WI38 (cell line): ENCODE results near the gene HOPX.
"Not testable (repeated sequence)": the region's sequence is repeated elsewhere in the genome, so short reads cannot be mapped to it uniquely, and the experiment has no call there.

Experiments used
- H3K4me3 ChIP-seq: 2 replicates; pipeline ENCODE4 v1.5.1; 2011; ENCODE audit warnings: low read depth, mild to moderate bottlenecking, control low read depth, low read length
- TF ChIP-seq, protein P1 (sequence below): IDR thresholded peaks from 2 replicates; pipeline ENCODE4 v1.5.1; 2012; ENCODE audit warnings: low read depth, mild to moderate bottlenecking, control low read depth, low read length

The HOPX gene

DNA sequence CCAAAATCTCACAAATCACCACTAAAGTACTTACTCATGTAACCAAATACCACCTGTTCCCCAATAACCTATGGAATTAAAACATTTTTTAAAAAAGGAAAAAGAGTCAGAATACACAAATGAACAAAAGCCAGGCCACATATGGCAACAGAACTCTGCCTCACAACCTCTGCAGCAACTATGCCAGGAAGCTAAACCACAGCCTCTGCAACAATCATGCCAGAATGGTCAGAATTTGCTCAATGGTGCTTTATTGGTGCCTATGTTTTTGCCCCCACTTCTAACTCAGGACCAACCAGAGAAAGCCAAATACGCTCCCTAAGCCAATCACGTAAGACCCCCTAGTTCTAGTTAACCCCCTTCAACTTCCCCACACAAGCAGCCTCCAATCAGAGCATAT is 69.6 kb downstream of the HOPX start:
- H3K4me3 ChIP-seq, result no peak overlapping the region
- TF ChIP-seq, protein P1, sequence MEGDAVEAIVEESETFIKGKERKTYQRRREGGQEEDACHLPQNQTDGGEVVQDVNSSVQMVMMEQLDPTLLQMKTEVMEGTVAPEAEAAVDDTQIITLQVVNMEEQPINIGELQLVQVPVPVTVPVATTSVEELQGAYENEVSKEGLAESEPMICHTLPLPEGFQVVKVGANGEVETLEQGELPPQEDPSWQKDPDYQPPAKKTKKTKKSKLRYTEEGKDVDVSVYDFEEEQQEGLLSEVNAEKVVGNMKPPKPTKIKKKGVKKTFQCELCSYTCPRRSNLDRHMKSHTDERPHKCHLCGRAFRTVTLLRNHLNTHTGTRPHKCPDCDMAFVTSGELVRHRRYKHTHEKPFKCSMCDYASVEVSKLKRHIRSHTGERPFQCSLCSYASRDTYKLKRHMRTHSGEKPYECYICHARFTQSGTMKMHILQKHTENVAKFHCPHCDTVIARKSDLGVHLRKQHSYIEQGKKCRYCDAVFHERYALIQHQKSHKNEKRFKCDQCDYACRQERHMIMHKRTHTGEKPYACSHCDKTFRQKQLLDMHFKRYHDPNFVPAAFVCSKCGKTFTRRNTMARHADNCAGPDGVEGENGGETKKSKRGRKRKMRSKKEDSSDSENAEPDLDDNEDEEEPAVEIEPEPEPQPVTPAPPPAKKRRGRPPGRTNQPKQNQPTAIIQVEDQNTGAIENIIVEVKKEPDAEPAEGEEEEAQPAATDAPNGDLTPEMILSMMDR, result no peak

DNA sequence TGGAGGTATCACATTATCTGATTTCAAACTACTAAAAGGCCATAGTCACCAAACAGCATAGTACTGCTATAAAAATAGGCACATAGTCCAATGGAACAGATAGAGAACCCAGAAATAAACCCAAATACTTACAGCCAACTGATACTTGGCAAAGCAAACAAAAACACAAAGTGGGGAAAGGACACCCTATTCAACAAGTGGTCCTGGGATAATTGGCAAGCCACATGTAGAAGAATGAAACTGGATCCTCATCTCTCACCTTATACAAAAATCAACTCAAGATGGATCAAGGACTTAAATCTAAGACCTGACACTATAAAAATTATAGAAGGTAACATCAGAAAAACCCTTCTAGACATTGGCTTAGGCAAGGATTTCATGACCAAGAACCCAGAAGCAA is 70.9 kb downstream of the HOPX start:
- not testable (repeated sequence) for H3K4me3 ChIP-seq

DNA sequence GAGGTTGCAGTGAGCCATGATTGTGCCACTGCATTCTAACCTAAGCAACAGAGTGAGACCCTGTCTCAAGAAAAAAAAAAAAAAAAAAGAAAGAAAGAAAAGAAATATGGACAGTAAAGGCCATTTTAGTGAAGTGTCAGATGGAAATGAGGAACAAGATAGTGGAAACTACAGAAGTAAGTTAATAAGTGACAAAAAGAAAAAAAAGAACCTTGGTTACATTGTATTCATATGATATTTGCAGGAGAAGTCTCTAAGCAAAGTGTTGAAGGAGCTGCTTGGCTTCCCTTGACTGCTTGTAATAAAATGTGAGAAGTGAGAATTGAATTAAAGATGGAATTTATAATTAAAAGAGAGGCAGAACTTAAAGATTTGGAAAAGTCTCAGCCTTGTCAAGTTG is 73.2 kb downstream of the HOPX start:
- TF ChIP-seq, protein P1, result no peak
- no peak overlapping the region for H3K4me3 ChIP-seq

DNA sequence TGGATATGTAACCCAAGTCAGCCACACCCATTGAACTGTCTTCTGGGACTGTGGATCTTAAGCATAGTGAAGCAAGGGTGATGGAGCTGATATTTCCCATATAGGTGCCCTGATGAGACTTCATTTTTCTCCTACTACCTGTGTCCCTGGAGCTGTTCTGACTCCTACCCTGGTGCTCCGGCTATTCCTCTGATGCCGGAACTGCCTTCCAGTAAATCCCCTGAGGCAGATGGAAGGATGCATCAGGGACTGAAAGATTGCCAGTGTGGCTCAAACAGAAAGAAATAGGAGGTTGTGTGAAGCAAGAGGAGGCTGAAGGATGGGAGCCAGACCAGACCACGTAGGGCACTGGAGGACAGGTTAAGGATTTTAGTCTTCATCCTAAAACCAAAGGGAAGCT is 74.7 kb downstream of the HOPX start:
- H3K4me3 ChIP-seq, result no peak overlapping the region
- TF ChIP-seq, protein P1, result no peak

DNA sequence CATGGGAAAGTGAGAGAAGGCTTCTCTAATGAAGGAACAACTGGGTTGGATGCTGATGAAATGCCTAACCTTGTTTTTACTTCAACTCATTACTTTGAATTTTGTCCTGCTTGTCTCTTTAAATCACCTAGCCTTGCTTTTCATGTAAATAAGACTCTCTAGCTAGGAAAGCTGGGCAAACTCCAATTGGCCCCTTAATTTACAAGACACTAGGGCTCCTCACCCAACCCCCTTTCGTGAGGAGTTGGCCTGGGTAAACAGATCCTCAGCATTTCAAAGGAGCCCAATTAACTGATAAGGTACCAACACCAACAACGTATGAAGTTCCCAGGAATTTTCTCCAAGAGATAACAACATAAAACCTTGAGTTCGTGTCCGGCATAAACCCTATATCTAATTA is 75.6 kb downstream of the HOPX start:
- not testable (repeated sequence) for H3K4me3 ChIP-seq

DNA sequence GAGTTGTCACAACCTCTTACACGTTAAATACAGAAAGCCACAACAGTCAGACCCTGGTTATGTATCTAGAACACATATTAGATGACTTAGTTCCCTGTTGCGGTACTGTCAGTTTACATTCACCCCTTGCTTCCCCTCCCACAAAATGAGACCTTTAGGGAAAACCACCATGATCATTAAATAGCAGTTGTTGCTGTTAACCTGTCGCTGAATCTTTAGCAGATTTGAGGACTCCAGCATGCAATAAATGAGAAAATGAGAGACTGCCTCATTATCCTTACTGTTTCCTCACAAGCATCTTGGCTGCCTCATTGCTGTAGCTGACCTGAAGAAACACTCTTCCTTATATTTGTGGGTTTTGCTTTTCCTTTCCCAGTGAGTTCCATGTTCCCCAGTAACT is 77.8 kb downstream of the HOPX start:
- TF ChIP-seq, protein P1, result no peak
- no peak overlapping the region for H3K4me3 ChIP-seq
